SK-N-SH (cell line): Measurements from ENCODE around the gene RABGGTA. TPM values are rescaled to one million over a fixed set of nuclear protein-coding genes. Genes with fewer than 3 reads are reported as not detected.

Experiments
- CTCF ChIA-PET: fragments of 300-600, 350-600 bp; formaldehyde crosslinking; extraction: SDS; loops from one replicate; lab custom pipeline; 2021; lab: Yijun Ruan, JAX
- POLR2A ChIA-PET: fragments of 350-600 bp; sonication (Branson Sonifier 250); formaldehyde crosslinking; extraction: SDS; loops from one replicate; lab custom pipeline; 2020; ENCODE audit warnings: antibody characterized with exemption, inconsistent platforms; lab: Yijun Ruan, JAX
- DNase-seq: peaks from one replicate; pipeline ENCODE4 v3.0.0; 2012
- H2AFZ ChIP-seq: fragments of 200-600 bp; sonication (generic); 2 replicates; pipeline ENCODE4 v1.8.1; 2016; ENCODE audit warnings: antibody characterized with exemption, mild to moderate bottlenecking, low read depth
- H3F3A ChIP-seq: fragments of 200-600 bp; sonication (generic); replicated peaks from 2 replicates; pipeline ENCODE3; 2016; ENCODE audit warnings: antibody characterized with exemption, mild to moderate bottlenecking; ENCODE audit not compliant: insufficient read depth
- H3K27ac ChIP-seq, 2 experiments: fragments of 200-500 bp in 1 of 2; fragments of 200-600 bp in 1 of 2; sonication (Bioruptor generic) in 1 of 2; sonication (generic), shearing (Covaris generic) in 1 of 2; 2 replicates each; pipeline versions ENCODE4 v1.5.1 to v1.6.1; 2014 to 2016; ENCODE audit warnings: low read depth in 2 of 2, inconsistent platforms in 1 of 2, low read length in 1 of 2, mild to moderate bottlenecking in 1 of 2, mixed read lengths in 1 of 2
- H3K27me3 ChIP-seq: fragments of 200-600 bp; sonication (generic), shearing (Covaris generic); 2 replicates; pipeline ENCODE4 v1.6.1; 2016; ENCODE audit warnings: mixed run types; ENCODE audit not compliant: insufficient read depth
- H3K36me3 ChIP-seq, 2 experiments: fragments of 200-500 bp in 1 of 2; fragments of 200-600 bp in 1 of 2; sonication (Bioruptor generic) in 1 of 2; sonication (generic) in 1 of 2; replicated peaks in 1 of 2; 2 replicates each; pipeline versions ENCODE3 to v1.5.1; 2014 to 2016; ENCODE audit warnings: low read length in 1 of 2, mild to moderate bottlenecking in 1 of 2; ENCODE audit not compliant: insufficient read depth in 2 of 2, control insufficient read depth in 1 of 2
- H3K4me1 ChIP-seq, 2 experiments: fragments of 200-500 bp in 1 of 2; fragments of 200-600 bp in 1 of 2; sonication (Bioruptor generic) in 1 of 2; sonication (generic), shearing (Covaris generic) in 1 of 2; 2 replicates each; pipeline versions ENCODE4 v1.5.1 to v1.6.1; 2014 to 2016; ENCODE audit warnings: low read depth in 1 of 2, low read length in 1 of 2, mixed run types in 1 of 2; ENCODE audit not compliant: insufficient read depth in 2 of 2, control insufficient read depth in 1 of 2
- H3K4me2 ChIP-seq: fragments of 200-600 bp; sonication (generic), shearing (Covaris generic); 2 replicates; pipeline ENCODE4 v1.6.1; 2017; ENCODE audit warnings: mixed run types
- H3K4me3 ChIP-seq, 2 experiments: fragments of 200-500 bp in 1 of 2; fragments of 200-600 bp in 1 of 2; sonication (Bioruptor generic) in 1 of 2; sonication (generic), shearing (Covaris generic) in 1 of 2; 2 replicates each; pipeline versions ENCODE4 v1.5.1 to v1.8.1; 2014 to 2016; ENCODE audit warnings: low read depth in 2 of 2, inconsistent platforms in 1 of 2, low read length in 1 of 2, mild to moderate bottlenecking in 1 of 2, mixed read lengths in 1 of 2, moderate library complexity in 1 of 2
- H3K79me2 ChIP-seq: fragments of 200-600 bp; sonication (generic); 2 replicates; pipeline ENCODE4 v1.8.1; 2017; ENCODE audit warnings: mild to moderate bottlenecking; ENCODE audit not compliant: insufficient read depth
- H3K9ac ChIP-seq: fragments of 200-600 bp; sonication (generic); 2 replicates; pipeline ENCODE4 v1.6.1; 2017; ENCODE audit warnings: mixed run types
- H3K9me2 ChIP-seq: fragments of 200-600 bp; sonication (generic); 2 replicates; pipeline ENCODE4 v1.6.1; 2017; ENCODE audit warnings: mixed run types
- H3K9me3 ChIP-seq: fragments of 200-600 bp; sonication (generic); 2 replicates; pipeline ENCODE4 v1.6.1; 2017; ENCODE audit warnings: mixed run types, mild to moderate bottlenecking, moderate library complexity
- H4K20me1 ChIP-seq: fragments of 200-600 bp; sonication (generic); 2 replicates; pipeline ENCODE4 v1.6.1; 2017; ENCODE audit warnings: mild to moderate bottlenecking, mixed run types; ENCODE audit not compliant: insufficient read depth
- EZH2phosphoT487 ChIP-seq: fragments of 200-600 bp; sonication (generic); IDR thresholded peaks from 2 replicates; pipeline ENCODE4 v1.6.1; 2017; ENCODE audit warnings: low read depth, mixed run types, mild to moderate bottlenecking, antibody characterized with exemption, moderate library complexity, borderline replicate concordance
- FOSL2 ChIP-seq: IDR thresholded peaks from 2 replicates; pipeline ENCODE4 v1.4.0; 2012; ENCODE audit warnings: low read depth, mild to moderate bottlenecking, moderate library complexity, borderline replicate concordance
- FOXJ3 ChIP-seq: sonication (generic); formaldehyde crosslinking; IDR thresholded peaks from 2 replicates; pipeline ENCODE4 v1.5.1; 2020; ENCODE audit warnings: mild to moderate bottlenecking, missing genetic modification reagents
- GATA2 ChIP-seq: sonication (generic); formaldehyde crosslinking; IDR thresholded peaks from 2 replicates; pipeline ENCODE4 v1.5.0; 2020; ENCODE audit warnings: mild to moderate bottlenecking, missing genetic modification reagents
- IRF3 ChIP-seq: fragments of 150-350 bp; IDR thresholded peaks from 2 replicates; pipeline ENCODE4 v1.6.1; 2016; ENCODE audit warnings: mild to moderate bottlenecking, low read depth, low read length
- JUND ChIP-seq: IDR thresholded peaks from 2 replicates; pipeline ENCODE4 v1.4.0; 2012
- MXI1 ChIP-seq: IDR thresholded peaks from 2 replicates; pipeline ENCODE4 v1.6.1; 2012; ENCODE audit warnings: mild to moderate bottlenecking, low read depth, low read length, improper control_type of control experiment
- NRF1 ChIP-seq: IDR thresholded peaks from 2 replicates; pipeline ENCODE4 v1.6.1; 2012; ENCODE audit warnings: low read depth, mild to moderate bottlenecking, low read length
- POLR2AphosphoS5 ChIP-seq: IDR thresholded peaks from 2 replicates; pipeline ENCODE4 v1.6.1; 2012; ENCODE audit warnings: low read depth, low read length
- RCOR1 ChIP-seq: fragments of 150-350 bp; IDR thresholded peaks from 2 replicates; pipeline ENCODE4 v1.6.1; 2017; ENCODE audit warnings: antibody characterized with exemption, low read length
- RFX5 ChIP-seq: IDR thresholded peaks from 2 replicates; pipeline ENCODE4 v1.6.1; 2012; ENCODE audit warnings: mild to moderate bottlenecking, improper control_type of control experiment, low read length
- RXRA ChIP-seq: IDR thresholded peaks from 2 replicates; pipeline ENCODE4 v1.4.0; 2012; ENCODE audit warnings: low read depth, mild to moderate bottlenecking, borderline replicate concordance
- SMC3 ChIP-seq: IDR thresholded peaks from 2 replicates; pipeline ENCODE4 v1.6.1; 2012; ENCODE audit warnings: low read depth, low read length, improper control_type of control experiment
- TCF12 ChIP-seq: IDR thresholded peaks from 2 replicates; pipeline ENCODE4 v1.4.0; 2012
- TEAD4 ChIP-seq: IDR thresholded peaks from 2 replicates; pipeline ENCODE4 v1.4.0; 2012; ENCODE audit warnings: mild to moderate bottlenecking, borderline replicate concordance; ENCODE audit not compliant: insufficient read depth
- USF1 ChIP-seq: IDR thresholded peaks from 2 replicates; pipeline ENCODE4 v1.4.0; 2012; ENCODE audit warnings: low read depth, borderline replicate concordance
- WGBS: methylation state at CpG from one replicate; pipeline ENCODE4 v1.1.6; 2017; ENCODE audit warnings: low lambda C conversion rate; 5-methylcytosine and 5-hydroxymethylcytosine counted together
- polyA plus RNA-seq, 3 experiments: library from polyadenylated mRNA; depleted of rRNA; stranded (reverse); fragments of >200 nt; gene quantifications; 2 replicates each; pipeline ENCODE4 v1.2.3, GENCODE V29; 2012

Gene RABGGTA
- polyA plus RNA-seq, 1 of the 3 experiments (the other 2 are of a cell fraction) = 59.4 TPM

GRCh38 chr14:24284501-24285035 is 13.2 kb upstream of the RABGGTA start:
- H3K79me2 ChIP-seq = no peaks in the 10 kb centered on the region
- TF ChIP-seq FOSL2 (no peak), RCOR1 (no peak), TEAD4 (no peak), USF1 (no peak), RFX5 (no peak), NRF1 (no peak)
- H3K27ac ChIP-seq = no peak overlapping the region
- 90% methylated on average over 9 of the region's 11 CpGs for WGBS
- H3K9me3 ChIP-seq = no peaks in the 10 kb centered on the region
- no peaks in the 10 kb centered on the region for H3K27me3 ChIP-seq
- POLR2A ChIA-PET = no interaction called here
- peaks cover 0 to under 1% of the 10 kb centered on the region in 2 experiments for H3K36me3 ChIP-seq
- no peaks in the 10 kb centered on the region for H4K20me1 ChIP-seq
- no peak overlapping the region for H3K4me3 ChIP-seq
- no peaks in the 10 kb centered on the region for H3F3A ChIP-seq
- DNase-seq = no peak
- H2AFZ ChIP-seq = no peak overlapping the region
- H3K9ac ChIP-seq = no peak overlapping the region
- CTCF ChIA-PET = interaction anchor here (2.3 to 8.9 kb wide), 3 partner anchors 13 to 42 kb away, joined by 6 to 87 read pairs (median 48); partner anchors contain the start of genes CIDEB, DHRS1, NOP9 and TINF2
- no peak overlapping the region for H3K4me2 ChIP-seq
- no peaks in the 10 kb centered on the region for H3K9me2 ChIP-seq
- peaks cover 0 to 4% of the 10 kb centered on the region in 2 experiments; a peak in 1 of 4 replicates for H3K4me1 ChIP-seq

GRCh38 chr14:24283796-24284460 is 12.5 kb upstream of the RABGGTA start:
- no peak for DNase-seq
- 81% methylated on average over 5 of the region's 5 CpGs for WGBS
- POLR2A ChIA-PET = interaction anchor here (1.2 kb wide), 2 partner anchors 13 to 42 kb away, joined by 4 to 5 read pairs; partner anchors contain the start of genes RABGGTA and TINF2
- Histone ChIP-seq H3K9me2 (no peaks in the 10 kb centered on the region), H3K27me3 (no peaks in the 10 kb centered on the region), H3K4me2 (no peak overlapping the region), H4K20me1 (no peaks in the 10 kb centered on the region), H3K36me3 (no peaks in the 10 kb centered on the region), H3K4me1 (peaks cover 0 to 10% of the 10 kb centered on the region in 2 experiments; a peak in 1 of 4 replicates), H3K79me2 (no peaks in the 10 kb centered on the region), H3K9ac (no peak overlapping the region), H3K9me3 (no peaks in the 10 kb centered on the region), H3K4me3 (no peak overlapping the region), H3K27ac (no peak overlapping the region), H2AFZ (no peak overlapping the region), H3F3A (no peaks in the 10 kb centered on the region)
- TF ChIP-seq GATA2 (CRISPR knock-in tag) (no peak), RCOR1 (no peak), POLR2AphosphoS5 (no peak), EZH2phosphoT487 (no peak), JUND (no peak), FOXJ3 (CRISPR knock-in tag) (no peak), SMC3 (no peak), TCF12 (no peak), IRF3 (no peak), RXRA (no peak), MXI1 (no peak)
- CTCF ChIA-PET = interaction anchor here (1.0 to 8.9 kb wide), 4 partner anchors 12 to 41 kb away, joined by 4 to 87 read pairs (median 27); partner anchors contain the start of genes CIDEB, DHRS1, NOP9 and RABGGTA
